GM12878 (cell line): Measurements from ENCODE around the gene FKBP11. TPM values are rescaled to one million over a fixed set of nuclear protein-coding genes. Genes with fewer than 3 reads are reported as not detected.

ENCODE experiments used
- ATAC-seq: fragments of 200-7000 bp; cut with Tn5 transposase; 3 replicates; pipeline ENCODE4 v1.9.1; 2020; ENCODE audit warnings: mild to moderate bottlenecking, moderate library complexity
- BruUV-seq: library from RNA; stranded (reverse); fragments of 400-500 nt; replicated peaks from 2 replicates; lab custom pipeline; 2021; lab: Mats Ljungman, UMichigan
- CTCF ChIA-PET: fragments of 300-600 bp; sonication (Branson Sonifier 250); formaldehyde crosslinking; extraction: SDS; loops from one replicate; lab custom pipeline; 2021; ENCODE audit warnings: inconsistent platforms; lab: Yijun Ruan, JAX
- POLR2A ChIA-PET: fragments of 350-600 bp; formaldehyde crosslinking; extraction: SDS; loops from one replicate; lab custom pipeline; 2021; ENCODE audit warnings: inconsistent platforms; lab: Charles Lee
- RAD21 ChIA-PET: fragments of 300-600 bp; sonication (Branson Sonifier 250); formaldehyde crosslinking; loops from one replicate; lab custom pipeline; 2023; ENCODE audit warnings: antibody characterized with exemption; ENCODE audit not compliant: unreplicated experiment; lab: Charles Lee
- SMC1A ChIA-PET: fragments of 300-600 bp; sonication (Branson Sonifier 250); formaldehyde crosslinking; loops from one replicate; lab custom pipeline; 2023; ENCODE audit not compliant: unreplicated experiment, uncharacterized antibody; lab: Charles Lee
- DNase-seq: peaks from one replicate; pipeline ENCODE4 v3.0.0-alpha.2; 2011; ENCODE audit warnings: low read depth, low spot score
- FAIRE-seq: peaks from 3 replicates; lab custom pipeline; 2011; peaks lifted over from hg19 to GRCh38; lab: Jason Lieb, UNC
- H2AFZ ChIP-seq: 2 replicates; pipeline ENCODE4 v1.6.0; 2011; ENCODE audit warnings: low read depth, low read length, control low read depth; ENCODE audit not compliant: control insufficient read depth
- H3K27ac ChIP-seq: 2 replicates; pipeline ENCODE4 v1.5.1; 2011; ENCODE audit warnings: control low read depth; ENCODE audit not compliant: control insufficient read depth, insufficient read depth
- H3K27me3 ChIP-seq, 2 experiments: replicated peaks in 1 of 2; 2 replicates each; pipeline versions ENCODE4 v1.6.0 to v1.6.1; 2011; ENCODE audit warnings: low read length in 1 of 2; ENCODE audit not compliant: control insufficient read depth in 2 of 2, insufficient read depth in 2 of 2
- H3K36me3 ChIP-seq, 2 experiments: 2 replicates each; pipeline ENCODE4 v1.5.1; 2011; ENCODE audit warnings: low read length in 1 of 2; ENCODE audit not compliant: control insufficient read depth in 2 of 2, insufficient read depth in 2 of 2
- H3K4me1 ChIP-seq: 2 replicates; pipeline ENCODE4 v1.6.1; 2011; ENCODE audit warnings: mild to moderate bottlenecking, low read length, moderate library complexity, mixed read lengths; ENCODE audit not compliant: control insufficient read depth, insufficient read depth
- H3K4me2 ChIP-seq: 2 replicates; pipeline ENCODE4 v1.6.0; 2011; ENCODE audit warnings: control low read depth; ENCODE audit not compliant: control insufficient read depth, insufficient read depth
- H3K4me3 ChIP-seq: fragments of 200-600 bp; sonication (generic); 2 replicates; pipeline ENCODE4 v1.5.1; 2016
- H3K79me2 ChIP-seq: 2 replicates; pipeline ENCODE4 v1.6.0; 2011; ENCODE audit warnings: low read length; ENCODE audit not compliant: control insufficient read depth, insufficient read depth
- H3K9ac ChIP-seq: 2 replicates; pipeline ENCODE4 v1.8.0; 2011; ENCODE audit warnings: low read length, control low read depth, mixed read lengths; ENCODE audit not compliant: control insufficient read depth, insufficient read depth
- H3K9me3 ChIP-seq: replicated peaks from 3 replicates; pipeline ENCODE4 v1.5.1; 2011; ENCODE audit warnings: mild to moderate bottlenecking, low read length; ENCODE audit not compliant: control insufficient read depth, insufficient read depth
- H4K20me1 ChIP-seq: 2 replicates; pipeline ENCODE4 v1.6.0; 2011; ENCODE audit not compliant: control insufficient read depth, insufficient read depth
- CHD1 ChIP-seq: IDR thresholded peaks from 2 replicates; pipeline ENCODE4 v1.6.1; 2012; ENCODE audit warnings: low read depth, low read length, improper control_type of control experiment
- CHD4 ChIP-seq: fragments of 200-600 bp; sonication (generic); IDR thresholded peaks from 2 replicates; pipeline ENCODE4 v1.6.1; 2016; ENCODE audit warnings: mild to moderate bottlenecking
- HCFC1 ChIP-seq: fragments of 150-350 bp; IDR thresholded peaks from 2 replicates; pipeline ENCODE4 v1.6.1; 2014; ENCODE audit warnings: low read length
- HDGF ChIP-seq: fragments of 450-650 bp; IDR thresholded peaks from 2 replicates; pipeline ENCODE4 v1.6.1; 2016; ENCODE audit warnings: antibody characterized with exemption
- KLF5 ChIP-seq: fragments of 450-650 bp; IDR thresholded peaks from 2 replicates; pipeline ENCODE4 v1.6.1; 2014; ENCODE audit warnings: mild to moderate bottlenecking; ENCODE audit not compliant: partially characterized antibody
- PBX3 ChIP-seq: IDR thresholded peaks from 2 replicates; pipeline ENCODE4 v1.6.1; 2011; ENCODE audit warnings: mild to moderate bottlenecking, low read depth, low read length, moderate library complexity; ENCODE audit not compliant: insufficient replicate concordance
- RUNX3 ChIP-seq: IDR thresholded peaks from 2 replicates; pipeline ENCODE4 v1.6.1; 2012; ENCODE audit warnings: low read length, inconsistent platforms
- YY1 ChIP-seq: IDR thresholded peaks from 2 replicates; pipeline ENCODE4 v1.6.1; 2011; ENCODE audit warnings: low read depth, mild to moderate bottlenecking, low read length
- WGBS: methylation state at CpG from one replicate; pipeline ENCODE4 v1.1.6; 2016; ENCODE audit warnings: low lambda C conversion rate; ENCODE audit not compliant: insufficient replicate concordance, insufficient coverage; ENCODE audit errors: missing lambda C conversion rate; 5-methylcytosine and 5-hydroxymethylcytosine counted together
- in situ Hi-C: fragments of 300-500 bp; cut with MboI; formaldehyde crosslinking; loops from 9 replicates; pipeline ENCODE4 v1.14.3; 2018; ENCODE audit warnings: mixed read lengths
- intact Hi-C: fragments of 100-400 bp; cut with micrococcal nuclease; formaldehyde crosslinking; loops from one replicate; pipeline ENCODE4 v1.14.2; 2022; ENCODE audit not compliant: unreplicated experiment
- polyA plus RNA-seq, 11 experiments: library from polyadenylated mRNA; depleted of rRNA in 4 of 11; unstranded in 6 of 11; stranded (reverse) in 5 of 11; fragments of >200 nt; fragmentation: Nextera tagmentation in 4 of 11; fragmentation: Illumina TruSeq in 1 of 11; extraction: Ambion mirVana in 4 of 11; extraction: Trizol in 1 of 11; gene quantifications; 1 replicate in 1 of 11; 2 replicates in 10 of 11; pipeline versions ENCODE4 v1.2.1 to v1.2.3, GENCODE V29; 2011 to 2016; ENCODE audit warnings: inconsistent platforms in 2 of 11, missing spikeins in 2 of 11, low read depth in 1 of 11
- total RNA-seq, 4 experiments: library from RNA; depleted of rRNA in 3 of 4; stranded (reverse); fragments of >200 nt in 3 of 4; fragmentation: Illumina TruSeq in 1 of 4; extraction: Trizol in 1 of 4; gene quantifications; 2 replicates each; pipeline versions ENCODE4 v1.2.1 to v1.2.3, GENCODE V29; 2013 to 2021

Gene FKBP11
- total and polyA plus RNA-seq, 10 of the 15 experiments (the other 5 are each of a cell fraction or from before 2014, with no cell fraction given), result 25.0 to 135 (median 56.5) TPM

DNA sequence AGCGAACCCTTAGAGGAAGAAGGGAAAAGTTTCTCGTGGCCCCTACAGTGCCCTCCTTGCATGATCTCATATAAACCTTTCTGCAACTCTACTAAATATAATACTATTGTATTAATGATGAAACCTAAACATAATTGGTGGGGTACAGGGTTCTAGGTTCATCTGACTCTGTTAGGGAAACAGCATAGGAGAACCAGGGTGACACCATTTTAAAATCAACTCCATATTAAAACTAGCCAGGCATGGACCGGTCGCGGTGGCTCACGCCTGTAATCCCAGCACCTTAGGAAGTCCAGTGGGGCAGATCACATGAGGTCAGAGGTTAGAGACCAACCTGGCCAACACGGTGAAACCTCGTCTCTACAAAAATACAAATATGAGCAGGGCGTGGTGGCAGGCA, 44.6 kb downstream of the FKBP11 start:
- ATAC-seq, result no peak
- no peak overlapping the region for H3K9ac ChIP-seq

DNA sequence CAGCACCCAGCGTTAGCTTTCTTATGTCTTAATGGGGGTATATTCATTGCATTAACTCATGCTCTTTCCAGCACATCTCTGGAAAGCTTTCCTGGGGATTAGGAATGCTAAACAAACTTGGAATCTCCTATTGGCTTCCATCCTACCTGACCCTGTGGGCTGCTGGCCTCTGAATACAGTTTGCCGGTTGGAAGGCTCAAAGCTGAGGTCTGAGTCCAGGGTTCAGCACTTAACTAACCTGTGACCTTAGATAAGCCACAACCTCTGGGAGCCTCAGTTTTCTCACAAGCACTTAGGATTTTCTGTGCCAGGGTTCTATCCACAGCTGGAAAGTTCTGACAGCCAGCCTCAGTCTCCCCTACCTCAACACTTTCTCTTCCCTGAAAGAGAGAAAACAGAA, 46.7 kb downstream of the FKBP11 start:
- SMC1A ChIA-PET, result interaction anchor here (0.8 to 0.9 kb wide), 2 partner anchors 22 to 24 kb away, joined by 3 read pairs; no protein-coding TSS in a partner anchor
- H3K27ac ChIP-seq, result no peak overlapping the region
- H3K9ac ChIP-seq, result no peak overlapping the region
- TF ChIP-seq CHD1 (no peak), KLF5 (no peak), HDGF (no peak), HCFC1 (no peak)
- TF ChIP-seq, all 136 proteins: peak for 0
- WGBS, result 92% methylated on average over 2 of the region's 2 CpGs
- Histone ChIP-seq H3K36me3 (no peaks in the 10 kb centered on the region), H4K20me1 (no peaks in the 10 kb centered on the region), H3K4me2 (no peak overlapping the region), H3K4me3 (no peak overlapping the region), H3K9me3 (no peaks in the 10 kb centered on the region), H3K79me2 (no peaks in the 10 kb centered on the region), H3K27me3 (peaks cover 4 to 12% of the 10 kb centered on the region in 2 experiments; a peak in 3 of 4 replicates), H2AFZ (no peak overlapping the region), H3K4me1 (no peaks in the 10 kb centered on the region)
- ChIA-PET CTCF (interaction anchor here (1.5 to 2.9 kb wide), 4 partner anchors 12 to 26 kb away, joined by 4 to 10 read pairs (median 4); partner anchors contain the start of gene RND1), POLR2A (interaction anchor here (0.9 kb wide), 1 partner anchor 13 kb away, joined by 4 read pairs; the partner anchor contains the start of gene RND1), RAD21 (no interaction called here)
- FAIRE-seq, result no peak
- in situ Hi-C loops, result no loop called here
- no peak for DNase-seq
- ATAC-seq, result no peak
- no TSS peak for BruUV-seq
- intact Hi-C loops, result loop anchor here (5.0 kb wide), 1 partner anchor 726 kb away; no protein-coding TSS in a partner anchor

More for the DNA sequence above, 44.6 kb downstream of the FKBP11 start:
- no peaks in the 10 kb centered on the region for H3K79me2 ChIP-seq
- no peak overlapping the region for H3K4me2 ChIP-seq
- H4K20me1 ChIP-seq, result no peaks in the 10 kb centered on the region
- ChIA-PET RAD21 (interaction anchor here (1.4 kb wide), 1 partner anchor 27 kb away, joined by 5 read pairs; no protein-coding TSS in a partner anchor), SMC1A (no interaction called here), CTCF (interaction anchor here (0.8 to 2.7 kb wide), 6 partner anchors 20 to 107 kb away, joined by 3 to 14 read pairs (median 4); partner anchors contain the start of gene DDX23), POLR2A (no interaction called here)
- H3K27ac ChIP-seq, result no peak overlapping the region
- no peaks in the 10 kb centered on the region for H3K4me1 ChIP-seq
- TF ChIP-seq RUNX3 (no peak), YY1 (no peak), CHD4 (no peak), KLF5 (no peak), PBX3 (no peak)
- H2AFZ ChIP-seq, result no peak overlapping the region
- no peaks in the 10 kb centered on the region for H3K9me3 ChIP-seq
- H3K36me3 ChIP-seq, result no peaks in the 10 kb centered on the region
- no peak for FAIRE-seq
- in situ Hi-C loops (no loop called here), intact Hi-C loops (no loop called here)
- H3K4me3 ChIP-seq, result no peak overlapping the region
- whole genome bisulfite sequencing, result 38% methylated on average over 9 of the region's 9 CpGs
- no TSS peak for BruUV-seq
- DNase-seq, result no peak
- peaks cover 4 to 12% of the 10 kb centered on the region in 2 experiments; a peak in 3 of 4 replicates for H3K27me3 ChIP-seq
